H9 (cell line): ENCODE results near the gene BEST2. TPM values are rescaled to one million over a fixed set of nuclear protein-coding genes. Genes with fewer than 3 reads are reported as not detected.
A peak's percentile ranks its signal among the peaks of the same experiment; 100 is the strongest.

Experiments used
- DNase-seq: peaks from one replicate; pipeline ENCODE4 v3.0.0-alpha.2; 2017
- H2AFZ ChIP-seq: one replicate; pipeline ENCODE4 v1.6.1; 2013; ENCODE audit warnings: mild to moderate bottlenecking, low read length, control low read depth, moderate library complexity
- H2AK5ac ChIP-seq: 2 replicates; pipeline ENCODE4 v1.6.1; 2013; ENCODE audit warnings: low read length, control low read depth, mixed read lengths; ENCODE audit not compliant: insufficient read length
- H2BK120ac ChIP-seq: one replicate; pipeline ENCODE4 v1.6.1; 2013; ENCODE audit warnings: low read depth, mild to moderate bottlenecking, low read length, control low read depth, inconsistent platforms; ENCODE audit not compliant: poor library complexity, severe bottlenecking
- H2BK12ac ChIP-seq: 2 replicates; pipeline ENCODE4 v1.6.1; 2013; ENCODE audit warnings: low read length, control low read depth, mixed read lengths, low read depth; ENCODE audit not compliant: insufficient read length
- H2BK15ac ChIP-seq: 2 replicates; pipeline ENCODE4 v1.6.1; 2013; ENCODE audit warnings: low read depth, low read length, control low read depth
- H2BK20ac ChIP-seq: one replicate; pipeline ENCODE4 v1.6.1; 2013; ENCODE audit warnings: low read depth, mild to moderate bottlenecking, low read length, control low read depth, inconsistent platforms; ENCODE audit not compliant: poor library complexity, severe bottlenecking
- H2BK5ac ChIP-seq: 2 replicates; pipeline ENCODE4 v1.6.1; 2013; ENCODE audit warnings: low read length, control low read depth, mixed read lengths; ENCODE audit not compliant: insufficient read length
- H3K14ac ChIP-seq: 2 replicates; pipeline ENCODE4 v1.6.1; 2013; ENCODE audit warnings: low read length, control low read depth; ENCODE audit not compliant: insufficient read depth
- H3K18ac ChIP-seq: 2 replicates; pipeline ENCODE4 v1.6.1; 2013; ENCODE audit warnings: low read depth, mild to moderate bottlenecking, mixed read lengths, low read length, control low read depth; ENCODE audit not compliant: insufficient read length
- H3K23ac ChIP-seq: 2 replicates; pipeline ENCODE4 v1.6.1; 2013; ENCODE audit warnings: low read length, control low read depth, mixed read lengths, low read depth; ENCODE audit not compliant: insufficient read length
- H3K23me2 ChIP-seq: 2 replicates; pipeline ENCODE4 v1.6.1; 2013; ENCODE audit warnings: low read depth, mild to moderate bottlenecking, mixed read lengths, low read length, control low read depth; ENCODE audit not compliant: insufficient read length, poor library complexity, severe bottlenecking
- H3K27ac ChIP-seq: 2 replicates; pipeline ENCODE4 v1.5.1; 2013; ENCODE audit warnings: low read length, control low read depth, mixed read lengths, low read depth; ENCODE audit not compliant: insufficient read length
- H3K27me3 ChIP-seq: 2 replicates; pipeline ENCODE4 v1.6.1; 2013; ENCODE audit warnings: low read length, control low read depth, inconsistent platforms; ENCODE audit not compliant: insufficient read depth
- H3K4ac ChIP-seq: 2 replicates; pipeline ENCODE4 v1.6.1; 2013; ENCODE audit warnings: low read depth, mild to moderate bottlenecking, control low read depth, inconsistent platforms, low read length, moderate library complexity
- H3K4me1 ChIP-seq: 2 replicates; pipeline ENCODE4 v1.6.1; 2013; ENCODE audit warnings: low read length, control low read depth, inconsistent platforms; ENCODE audit not compliant: insufficient read depth
- H3K4me2 ChIP-seq: 2 replicates; pipeline ENCODE4 v1.6.1; 2013; ENCODE audit warnings: low read length, control low read depth, mixed read lengths; ENCODE audit not compliant: insufficient read length, insufficient read depth
- H3K56ac ChIP-seq: 2 replicates; pipeline ENCODE4 v1.6.1; 2013; ENCODE audit warnings: low read depth, mild to moderate bottlenecking, mixed read lengths, low read length, control low read depth; ENCODE audit not compliant: insufficient read length
- H3K79me1 ChIP-seq: 2 replicates; pipeline ENCODE4 v1.6.1; 2013; ENCODE audit warnings: low read depth, mild to moderate bottlenecking, moderate library complexity, low read length, control low read depth, inconsistent platforms; ENCODE audit not compliant: insufficient read depth, poor library complexity, severe bottlenecking
- H3K79me2 ChIP-seq: 2 replicates; pipeline ENCODE4 v1.6.1; 2013; ENCODE audit warnings: low read length, control low read depth, inconsistent platforms; ENCODE audit not compliant: insufficient read depth
- H3K9ac ChIP-seq: 2 replicates; pipeline ENCODE4 v1.6.1; 2013; ENCODE audit warnings: low read length, control low read depth, mixed read lengths; ENCODE audit not compliant: insufficient read length; ENCODE audit errors: extremely low read depth
- H3K9me3 ChIP-seq: one replicate; pipeline ENCODE4 v1.6.1; 2013; ENCODE audit warnings: low read depth, low read length, inconsistent platforms; ENCODE audit not compliant: control insufficient read depth
- H3T11ph ChIP-seq: one replicate; pipeline ENCODE4 v1.6.1; 2013; ENCODE audit warnings: mild to moderate bottlenecking, low read length, control low read depth, inconsistent platforms
- H4K20me1 ChIP-seq: one replicate; pipeline ENCODE4 v1.6.1; 2013; ENCODE audit not compliant: control insufficient read depth, insufficient read length, insufficient read depth
- H4K5ac ChIP-seq: 2 replicates; pipeline ENCODE4 v1.6.1; 2013; ENCODE audit warnings: low read depth, mild to moderate bottlenecking, mixed read lengths, low read length, control low read depth; ENCODE audit not compliant: insufficient read length
- H4K8ac ChIP-seq: replicated peaks from 2 replicates; pipeline ENCODE4 v1.6.1; 2013; ENCODE audit warnings: low read length, control low read depth, mixed read lengths, low read depth; ENCODE audit not compliant: insufficient read length
- H4K91ac ChIP-seq: 2 replicates; pipeline ENCODE4 v1.6.1; 2013; ENCODE audit warnings: low read depth, mild to moderate bottlenecking, moderate library complexity, mixed read lengths, low read length, control low read depth; ENCODE audit not compliant: insufficient read length
- H3K27ac Mint-ChIP-seq, 3 experiments: 2 replicates in 2 of 3; 3 replicates in 1 of 3; pipeline ENCODE4 v1.8.0; 2020 to 2021; ENCODE audit warnings: mixed read lengths in 3 of 3, mild to moderate bottlenecking in 1 of 3, moderate library complexity in 1 of 3
- H3K27me3 Mint-ChIP-seq: 2 replicates; pipeline ENCODE4 v1.8.0; 2021; ENCODE audit warnings: low read depth, mild to moderate bottlenecking, moderate library complexity, mixed read lengths
- H3K36me3 Mint-ChIP-seq, 3 experiments: 2 replicates in 2 of 3; 3 replicates in 1 of 3; pipeline ENCODE4 v1.8.0; 2020 to 2021; ENCODE audit warnings: low read depth in 3 of 3, mixed read lengths in 3 of 3; ENCODE audit not compliant: insufficient read depth in 1 of 3
- H3K4me1 Mint-ChIP-seq, 2 experiments: 2 replicates each; pipeline ENCODE4 v1.8.0; 2020; ENCODE audit warnings: mixed read lengths in 2 of 2
- H3K4me3 Mint-ChIP-seq, 2 experiments: 2 replicates in 1 of 2; 3 replicates in 1 of 2; pipeline ENCODE4 v1.8.0; 2020 to 2021; ENCODE audit warnings: mild to moderate bottlenecking in 2 of 2, mixed read lengths in 2 of 2, moderate library complexity in 1 of 2
- H3K9me3 Mint-ChIP-seq, 2 experiments: 2 replicates in 1 of 2; 3 replicates in 1 of 2; pipeline ENCODE4 v1.8.0; 2020; ENCODE audit warnings: mild to moderate bottlenecking in 2 of 2, mixed read lengths in 2 of 2, moderate library complexity in 1 of 2
- WGBS: extraction: QIAGEN DNeasy Blood & Tissue Kit; methylation state at CpG from one replicate; pipeline ENCODE4 v1.1.7; 2013; ENCODE audit warnings: missing lambda C conversion rate, low lambda C conversion rate, mixed read lengths; ENCODE audit not compliant: insufficient read length; ENCODE audit errors: extremely low coverage; 5-methylcytosine and 5-hydroxymethylcytosine counted together
- total RNA-seq: library from RNA; stranded (reverse); gene quantifications from 2 replicates; pipeline ENCODE4 v1.2.1, GENCODE V29; 2021
- TF ChIP-seq, protein P1 (sequence below): fragments of 200-600 bp; sonication (generic); conservative IDR thresholded peaks from 3 replicates; pipeline ENCODE4 v1.8.0; 2021; ENCODE audit warnings: antibody characterized with exemption, mild to moderate bottlenecking

BEST2 gene
- total RNA-seq, 1 experiment from 2014 or later = 1.6 TPM

DNA sequence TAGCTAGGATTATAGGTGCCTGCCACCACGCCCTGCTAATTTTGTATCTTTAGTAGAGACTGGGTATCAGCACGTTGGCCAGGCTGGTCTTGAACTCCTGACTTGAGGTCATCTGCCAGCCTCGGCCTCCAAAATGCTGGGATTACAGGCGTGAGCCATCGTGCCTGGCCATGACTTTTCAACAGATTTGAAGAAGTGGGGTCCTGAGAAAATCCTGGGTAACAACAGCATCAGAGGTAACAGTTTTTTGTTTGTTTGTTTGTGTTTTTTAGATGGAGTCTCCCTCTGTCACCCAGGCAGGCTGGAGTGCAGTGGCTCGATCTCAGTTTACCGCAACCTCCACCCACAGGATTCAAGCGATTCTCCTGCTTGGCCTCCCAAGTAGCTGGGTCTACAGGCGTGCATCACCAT lies 43.4 kb downstream of the BEST2 start:
- Histone ChIP-seq H2BK12ac (no peak overlapping the region), H2BK20ac (no peak overlapping the region), H4K20me1 (no peaks in the 10 kb centered on the region), H2BK15ac (no peak overlapping the region), H3K79me1 (peaks cover under 1% of the 10 kb centered on the region), H3K4ac (no peak overlapping the region), H3K4me1 (no peaks in the 10 kb centered on the region; the same call in 1 of the 2 replicates), H4K8ac (no peak overlapping the region), H4K91ac (no peak overlapping the region), H3K9ac (no peak overlapping the region), H3K9me3 (no peaks in the 10 kb centered on the region), H2BK5ac (no peak overlapping the region), H3K27me3 (no peaks in the 10 kb centered on the region; the same call in 1 of the 2 replicates), H3K56ac (no peak overlapping the region), H3K23me2 (peaks cover 34% of the 10 kb centered on the region), H3K18ac (no peak overlapping the region), H3K27ac (no peak overlapping the region), H3K79me2 (no peaks in the 10 kb centered on the region), H2AK5ac (no peak overlapping the region), H3K23ac (no peak overlapping the region), H4K5ac (no peak overlapping the region), H3T11ph (no peak overlapping the region), H3K14ac (no peak overlapping the region), H2BK120ac (no peak overlapping the region), H3K4me2 (no peak overlapping the region), H2AFZ (no peak overlapping the region)
- TF ChIP-seq, protein P1, sequence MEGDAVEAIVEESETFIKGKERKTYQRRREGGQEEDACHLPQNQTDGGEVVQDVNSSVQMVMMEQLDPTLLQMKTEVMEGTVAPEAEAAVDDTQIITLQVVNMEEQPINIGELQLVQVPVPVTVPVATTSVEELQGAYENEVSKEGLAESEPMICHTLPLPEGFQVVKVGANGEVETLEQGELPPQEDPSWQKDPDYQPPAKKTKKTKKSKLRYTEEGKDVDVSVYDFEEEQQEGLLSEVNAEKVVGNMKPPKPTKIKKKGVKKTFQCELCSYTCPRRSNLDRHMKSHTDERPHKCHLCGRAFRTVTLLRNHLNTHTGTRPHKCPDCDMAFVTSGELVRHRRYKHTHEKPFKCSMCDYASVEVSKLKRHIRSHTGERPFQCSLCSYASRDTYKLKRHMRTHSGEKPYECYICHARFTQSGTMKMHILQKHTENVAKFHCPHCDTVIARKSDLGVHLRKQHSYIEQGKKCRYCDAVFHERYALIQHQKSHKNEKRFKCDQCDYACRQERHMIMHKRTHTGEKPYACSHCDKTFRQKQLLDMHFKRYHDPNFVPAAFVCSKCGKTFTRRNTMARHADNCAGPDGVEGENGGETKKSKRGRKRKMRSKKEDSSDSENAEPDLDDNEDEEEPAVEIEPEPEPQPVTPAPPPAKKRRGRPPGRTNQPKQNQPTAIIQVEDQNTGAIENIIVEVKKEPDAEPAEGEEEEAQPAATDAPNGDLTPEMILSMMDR = no peak
- H3K27me3 Mint-ChIP-seq = peaks cover 8% of the 10 kb centered on the region
- DNase-seq = no peak
- peaks cover 11 to 32% (median 26%) of the 10 kb centered on the region in 3 experiments; a peak in 6 of 7 replicates for H3K36me3 Mint-ChIP-seq
- H3K9me3 Mint-ChIP-seq = no peaks in the 10 kb centered on the region
- peaks cover 27% of the 10 kb centered on the region in 2 experiments for H3K4me1 Mint-ChIP-seq
- H3K4me3 Mint-ChIP-seq = peak overlapping the region in 1 of 2 experiments; percentile 78; a peak in 3 of 5 replicates
- no peak overlapping the region for H3K27ac Mint-ChIP-seq
- WGBS = no CpG with 5 or more reads among the region's 9 CpGs
